GM12878 (cell line): ENCODE data around the gene METTL1.

Experiments
- CTCF ChIP-seq, 3 experiments: IDR thresholded peaks in 2 of 3; conservative IDR thresholded peaks in 1 of 3; 2 replicates each; pipeline ENCODE4 v1.5.1; 2011; ENCODE audit warnings: low read depth in 3 of 3, low read length in 3 of 3, mild to moderate bottlenecking in 3 of 3, control low read depth in 2 of 3, moderate library complexity in 2 of 3, inconsistent platforms in 1 of 3, mixed read lengths in 1 of 3; ENCODE audit not compliant: control insufficient read depth in 2 of 3, insufficient read depth in 1 of 3; ENCODE audit errors: extremely low read depth in 1 of 3
- ESRRA ChIP-seq: IDR thresholded peaks from 2 replicates; pipeline ENCODE4 v1.6.1; 2012; ENCODE audit warnings: mild to moderate bottlenecking, low read length, improper control_type of control experiment
- MYC ChIP-seq: IDR thresholded peaks from 2 replicates; pipeline ENCODE4 v1.6.1; 2011; ENCODE audit warnings: mild to moderate bottlenecking, low read length, moderate library complexity, inconsistent platforms; ENCODE audit not compliant: insufficient read depth, insufficient replicate concordance, insufficient read length, severe bottlenecking
- NRF1 ChIP-seq: conservative IDR thresholded peaks from 2 replicates; pipeline ENCODE4 v1.6.1; 2011; ENCODE audit warnings: mild to moderate bottlenecking, low read depth, low read length, improper control_type of control experiment
- POLR2A ChIP-seq: IDR thresholded peaks from 2 replicates; pipeline ENCODE4 v1.6.1; 2011; ENCODE audit warnings: low read depth, mild to moderate bottlenecking, low read length
- RCOR1 ChIP-seq: conservative IDR thresholded peaks from 2 replicates; pipeline ENCODE4 v1.6.1; 2012; ENCODE audit warnings: low read depth, low read length, improper control_type of control experiment
- REST ChIP-seq: IDR thresholded peaks from 2 replicates; pipeline ENCODE4 v1.6.1; 2012; ENCODE audit warnings: mild to moderate bottlenecking, low read depth, low read length
- SMAD1 ChIP-seq: fragments of 450-650 bp; IDR thresholded peaks from 2 replicates; pipeline ENCODE4 v1.6.1; 2018; ENCODE audit warnings: mild to moderate bottlenecking, low read depth; ENCODE audit not compliant: partially characterized antibody
- SP1 ChIP-seq: IDR thresholded peaks from one replicate; pipeline ENCODE4 v1.6.1; 2011; ENCODE audit warnings: low read depth, low read length
- SUZ12 ChIP-seq: fragments of 200-600 bp; sonication (generic); IDR thresholded peaks from one replicate; pipeline ENCODE4 v1.6.1; 2018; ENCODE audit warnings: antibody characterized with exemption, mild to moderate bottlenecking; ENCODE audit not compliant: unreplicated experiment
- ZNF274 ChIP-seq: IDR thresholded peaks from one replicate; pipeline ENCODE4 v1.8.0; 2011; ENCODE audit not compliant: insufficient read length, insufficient read depth

- TF ChIP-seq ESRRA = no peak
- no peak for TF ChIP-seq REST
- no peak for TF ChIP-seq ZNF274
- no peak for TF ChIP-seq CTCF (IDR thresholded peaks at IDR 0.05 in 2 of 3, conservative IDR thresholded peaks at IDR 0.05 in 1 of 3; ENCODE audit: control insufficient read depth in 2 of 3, extremely low read depth in 1 of 3, insufficient read depth in 1 of 3, low read depth in 3 of 3, low read length in 3 of 3)
- no peak for TF ChIP-seq RCOR1
- TF ChIP-seq SUZ12 = no peak
- TF ChIP-seq POLR2A = no peak
- no peak for TF ChIP-seq SMAD1
- TF ChIP-seq NRF1 = no peak
- TF ChIP-seq MYC = no peak
- no peak for TF ChIP-seq SP1
Observed at GRCh38 chr12:57764662-57765002, 7.3 kb downstream of the METTL1 start.
